Measurements from ENCODE around the gene SMOC2.

- TF ChIP-seq CTCF (optimal IDR thresholded peaks at IDR 0.05 in 1 of 3, IDR thresholded peaks at IDR 0.05 in 1 of 3, conservative IDR thresholded peaks at IDR 0.05 in 1 of 3; ENCODE audit: extremely low read depth in 1 of 3, insufficient read depth in 2 of 3, low read length in 3 of 3) (no peak), EZH2 (IDR thresholded peaks at IDR 0.05; ENCODE audit: low read length) (no peak)
Observed at GRCh38 chr6:168581236-168581635, 140.3 kb downstream of the SMOC2 start.
